GM18861 (cell line): ENCODE measurements around the gene DCAF6.

Source experiments
- ATAC-seq: cut with Tn5 transposase; IDR thresholded peaks from one replicate; pipeline ENCODE4 v1.9.1; 2021; ENCODE audit not compliant: unreplicated experiment

DCAF6 gene

DNA sequence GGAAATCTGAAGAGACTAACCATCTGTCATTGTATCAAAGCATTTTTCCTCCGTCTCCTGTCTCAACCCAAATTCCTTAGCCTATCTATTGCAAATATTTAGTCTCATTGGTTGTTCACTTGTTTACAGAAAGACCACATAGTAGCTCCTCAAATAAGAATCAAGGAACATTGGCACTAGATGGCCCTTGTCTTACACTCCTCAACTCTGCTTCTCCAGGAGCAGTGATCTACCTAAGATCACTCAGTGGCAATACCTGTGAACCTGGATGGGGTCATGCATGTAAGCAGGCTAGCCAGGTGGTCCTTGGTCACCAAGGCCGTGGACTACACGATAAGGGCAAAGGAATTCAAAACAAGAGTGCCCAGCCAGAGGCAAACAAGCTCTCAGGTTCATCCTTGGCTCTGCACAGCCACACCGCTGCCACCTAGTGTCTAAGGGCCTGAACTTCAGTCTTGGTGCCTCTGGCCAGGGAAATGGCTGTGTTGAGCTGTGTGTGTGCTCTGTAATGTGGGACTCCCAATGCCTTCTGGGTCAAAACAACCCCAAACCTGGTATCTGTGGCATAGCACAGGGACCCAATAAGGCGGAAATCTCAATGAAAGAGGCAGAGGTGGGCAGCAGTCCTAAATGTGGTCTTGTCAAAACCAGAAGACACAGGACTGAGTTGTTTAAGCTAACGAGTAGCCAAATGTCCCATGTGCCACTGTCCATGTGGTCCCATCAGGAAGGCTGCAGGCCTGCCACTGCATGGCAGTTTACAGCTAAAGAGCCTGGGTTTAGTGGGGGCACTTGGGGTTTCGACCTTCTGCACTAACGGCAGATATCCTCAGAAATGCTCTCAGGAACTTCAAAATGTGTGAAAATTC, 145.8 kb downstream of the DCAF6 start:
- ATAC-seq = peak; percentile 76

- ATAC-seq = no peak
Measured at GRCh38 chr1:168083456-168084325, 147.2 kb downstream of the DCAF6 start.

GRCh38 chr1:168084396-168085231, 148.1 kb downstream of the DCAF6 start:
- no peak for ATAC-seq

- ATAC-seq = no peak
Measured at GRCh38 chr1:168085401-168085872, 149.0 kb downstream of the DCAF6 start.

GRCh38 chr1:168086438-168086837, 150.0 kb downstream of the DCAF6 start:
- no peak for ATAC-seq

GRCh38 chr1:168087696-168088095, 151.2 kb downstream of the DCAF6 start:
- no peak for ATAC-seq

DNA sequence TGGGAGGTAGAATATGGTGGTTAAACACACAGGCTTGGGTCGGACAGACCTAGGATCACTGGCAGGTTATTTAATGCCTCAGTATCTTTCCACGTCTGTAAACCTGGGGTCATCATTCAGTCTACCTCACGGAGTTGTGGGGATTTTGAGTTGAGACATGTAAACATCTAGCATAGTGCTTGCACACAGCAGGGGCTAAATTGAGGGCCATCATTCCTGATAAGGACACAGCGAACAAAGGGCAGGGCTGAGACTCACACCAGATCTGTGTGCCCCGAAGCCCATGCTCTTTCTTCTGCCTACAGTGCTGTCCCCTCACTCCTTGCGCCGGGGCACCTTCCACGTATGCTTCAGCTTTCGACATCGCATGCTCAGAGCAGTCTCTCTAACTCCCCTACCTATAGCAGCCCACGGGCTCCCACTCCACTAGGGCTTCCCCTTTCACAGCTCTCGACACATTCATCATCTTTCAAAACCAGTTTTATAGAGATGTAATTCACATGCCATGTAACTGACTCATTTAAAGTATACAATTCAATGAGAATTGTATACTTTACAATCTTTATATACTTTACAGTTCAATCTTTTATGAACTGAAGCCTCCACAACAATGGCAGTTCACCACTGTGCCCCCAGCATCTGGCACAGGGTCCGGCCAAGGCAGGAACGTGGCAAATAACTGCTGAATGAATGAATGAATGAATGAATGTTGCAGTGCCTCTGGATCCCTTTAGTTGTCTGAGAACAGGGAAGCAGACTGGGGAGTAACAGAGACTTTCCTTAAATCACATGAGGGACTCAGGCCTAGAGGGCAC, 152.2 kb downstream of the DCAF6 start:
- ATAC-seq = no peak

DNA sequence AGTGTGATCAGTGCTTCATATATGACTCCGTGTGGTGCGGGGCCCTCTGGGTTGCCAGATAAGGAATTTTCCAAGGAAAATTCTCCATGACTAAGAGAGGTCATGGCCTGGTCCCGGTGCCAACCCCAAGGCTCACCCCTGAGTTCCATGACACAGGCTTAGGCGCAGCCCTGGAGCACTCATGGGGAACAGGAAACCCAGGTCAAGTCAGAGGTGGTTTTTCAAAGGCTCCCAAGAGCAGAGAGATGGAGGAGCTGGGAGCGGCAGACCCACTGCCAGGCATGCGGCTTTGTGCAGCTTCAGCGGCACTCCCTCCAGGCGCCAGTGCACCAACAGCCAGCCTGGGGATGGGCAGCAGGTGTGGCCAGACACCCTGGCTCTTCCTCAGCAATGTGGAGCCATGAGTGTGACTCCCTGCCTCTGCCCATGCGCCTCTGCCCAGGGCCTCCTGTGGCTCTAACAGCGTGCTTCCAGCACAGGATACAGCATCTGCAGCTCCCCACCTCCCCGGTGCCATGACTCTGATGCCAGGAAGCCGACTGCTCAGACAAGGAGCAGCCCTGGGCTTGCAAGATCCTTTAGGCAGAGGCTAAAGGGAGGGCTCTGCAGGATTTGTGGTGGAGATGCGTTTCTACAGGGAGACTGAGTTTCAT, 153.0 kb downstream of the DCAF6 start:
- ATAC-seq = no peak

DNA sequence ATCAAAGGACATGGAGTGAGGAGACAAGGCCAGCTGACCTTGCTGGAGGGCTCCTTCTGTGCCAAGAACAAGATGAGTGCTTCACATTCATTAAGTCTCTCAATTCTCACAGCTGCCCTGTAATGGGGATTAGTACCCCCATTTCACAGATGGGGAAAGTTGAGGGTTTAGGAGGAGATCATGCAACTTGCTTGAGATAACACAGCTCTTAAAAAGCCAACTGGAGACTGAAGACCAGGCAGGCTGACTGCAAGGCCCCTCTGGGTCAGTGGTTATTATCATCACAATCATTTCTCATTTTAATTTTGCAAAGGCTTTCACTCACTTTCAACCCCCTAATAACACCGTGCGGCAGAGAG, 153.5 kb downstream of the DCAF6 start:
- no peak for ATAC-seq

DNA sequence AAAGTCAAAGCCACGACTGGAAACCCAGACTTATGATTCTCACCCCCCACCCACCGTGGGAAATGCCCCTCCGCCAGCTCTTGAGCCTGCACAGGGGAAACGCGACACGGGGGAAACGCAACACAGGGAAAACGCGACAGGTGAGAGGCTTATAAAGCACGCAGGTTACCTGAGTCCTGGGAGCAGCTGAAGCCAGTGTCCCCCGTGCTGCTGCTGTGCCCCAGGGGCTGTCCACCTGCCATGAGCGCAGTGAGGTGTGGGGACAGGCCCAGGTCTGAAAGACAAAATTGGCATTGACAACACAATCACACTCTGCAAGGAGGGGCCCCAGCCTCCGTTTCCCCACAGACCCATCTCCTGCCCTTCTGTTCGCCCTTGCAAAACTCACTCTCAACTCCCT, 153.9 kb downstream of the DCAF6 start:
- no peak for ATAC-seq

DNA sequence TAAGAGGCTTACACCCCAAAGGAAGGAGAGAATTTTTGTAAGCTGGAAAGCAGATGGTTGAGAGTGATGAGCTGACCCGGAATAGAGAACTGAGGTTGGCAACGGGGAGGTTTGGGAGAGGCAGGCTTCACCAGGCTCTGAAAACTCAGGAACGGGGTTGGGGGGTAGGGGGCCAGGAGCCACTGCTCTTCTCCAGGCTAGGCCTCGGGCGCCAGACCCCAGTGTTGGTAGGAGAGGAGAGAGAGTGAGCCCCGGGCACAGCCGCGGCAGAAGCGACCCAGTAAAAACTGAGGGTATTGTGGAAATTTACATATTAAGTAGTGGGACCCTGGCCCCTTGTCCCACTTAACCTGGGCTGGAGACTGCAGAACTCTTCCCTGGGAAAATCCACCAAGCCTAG, 154.6 kb downstream of the DCAF6 start:
- ATAC-seq = no peak

DNA sequence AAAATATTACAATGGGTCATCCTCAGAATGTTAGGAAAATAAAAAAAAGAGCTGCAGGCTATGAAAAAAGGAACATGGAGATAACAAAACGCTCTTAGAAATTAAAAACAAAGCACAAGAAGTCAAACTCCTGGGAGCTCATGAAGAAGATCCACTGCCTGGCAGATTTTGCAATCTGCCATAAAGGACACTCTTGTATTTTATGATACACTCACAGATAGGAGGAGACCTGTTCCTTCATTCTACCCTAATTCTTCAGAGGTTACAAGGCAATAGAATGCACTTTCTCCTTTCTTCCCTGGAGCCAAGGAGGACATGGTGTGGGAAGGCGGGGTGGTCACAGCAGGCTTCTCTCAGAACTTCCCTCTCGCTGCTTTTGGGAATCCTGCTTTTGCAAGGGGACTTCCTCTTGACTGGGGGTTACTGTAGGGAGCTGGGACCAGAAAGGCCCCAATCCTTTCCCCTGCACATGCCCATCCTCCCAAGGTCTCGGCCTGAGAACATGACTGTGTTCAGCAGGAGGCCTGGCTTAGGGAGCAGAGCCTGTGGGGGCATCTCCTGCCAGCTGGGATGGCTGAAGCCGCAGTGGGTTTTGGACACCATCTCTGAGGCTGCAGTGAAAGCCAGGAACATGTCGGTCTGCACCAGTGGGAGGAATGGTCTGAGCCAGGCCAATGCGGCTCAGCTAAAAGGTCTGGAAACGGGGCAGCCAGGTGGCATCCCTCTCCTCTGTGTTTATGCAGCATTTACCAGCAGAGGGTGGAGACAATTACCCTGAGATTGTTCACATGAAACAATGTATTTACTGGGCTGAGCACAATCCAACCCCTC, 155.5 kb downstream of the DCAF6 start:
- no peak for ATAC-seq

- ATAC-seq = no peak
Measured at GRCh38 chr1:168092566-168093355, 156.3 kb downstream of the DCAF6 start.

DNA sequence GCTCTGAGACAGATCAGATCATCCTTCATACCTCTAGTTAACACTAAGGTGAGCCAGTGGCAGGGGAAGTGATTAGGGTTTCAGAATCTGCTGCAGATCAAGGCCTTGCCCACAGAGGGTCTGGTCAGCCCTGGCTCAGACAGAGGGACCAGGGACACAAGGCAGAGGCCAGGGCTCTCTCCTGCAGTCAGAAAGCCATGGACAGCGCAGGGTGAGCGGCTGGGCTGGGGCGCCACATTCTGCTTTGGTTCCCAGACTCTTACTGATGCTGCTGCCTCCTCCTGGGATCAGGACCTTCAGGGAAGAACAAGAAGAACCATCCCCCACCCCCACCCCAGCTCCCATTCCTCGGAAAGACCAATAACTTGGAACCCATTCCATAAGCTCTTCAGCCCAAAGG, 157.1 kb downstream of the DCAF6 start:
- ATAC-seq = no peak

GRCh38 chr1:168095476-168095875, 159.0 kb downstream of the DCAF6 start:
- ATAC-seq = no peak

GRCh38 chr1:168096296-168097165, 160.0 kb downstream of the DCAF6 start:
- ATAC-seq = no peak

DNA sequence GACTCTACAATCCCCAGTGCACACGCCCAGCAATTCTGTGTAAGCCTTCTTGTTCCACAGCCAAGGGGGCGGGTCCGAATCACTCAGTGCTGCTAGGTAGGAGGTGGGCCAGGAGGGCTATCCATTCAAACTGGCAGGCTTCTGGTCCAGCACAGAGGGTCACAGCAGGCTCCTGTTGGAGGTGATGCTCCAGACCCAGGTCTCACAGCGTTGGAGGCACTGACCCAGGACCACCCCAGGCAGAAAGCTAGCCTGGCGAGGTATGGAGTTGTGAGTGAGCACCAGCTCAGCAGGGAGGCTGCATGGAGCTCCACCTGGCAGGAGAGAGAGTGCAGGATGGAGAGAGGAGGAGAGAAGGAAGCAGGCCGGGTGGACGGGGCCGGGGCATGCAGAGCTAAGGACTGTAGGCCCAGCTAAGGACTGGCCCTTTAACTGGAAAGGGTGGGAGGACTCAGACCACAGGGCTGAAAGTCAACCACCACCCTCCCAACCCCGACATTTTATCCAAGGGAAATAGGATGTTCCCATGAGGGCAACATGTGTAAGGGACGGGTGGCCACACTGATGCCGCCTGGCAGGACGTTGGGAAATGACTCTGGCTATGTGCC, 161.5 kb downstream of the DCAF6 start:
- no peak for ATAC-seq
